Adrenal gland (tissue), 19 donors: ENCODE data around the gene DYNLL2. TPM values are rescaled to one million over a fixed set of nuclear protein-coding genes. Genes with fewer than 3 reads are reported as not detected.

Source experiments
- DNase-seq, 7 donors: peaks; one replicate each; pipeline ENCODE4 v3.0.0-alpha.2; 2019 to 2020
- H3K27ac ChIP-seq, 5 donors: fragments of 200-600 bp; sonication (generic) in 4 of 5; 1 replicate in 3 of 5; 2 replicates in 2 of 5; pipeline versions ENCODE4 v1.5.1 to v1.8.0; 2016 to 2020; ENCODE audit warnings: mild to moderate bottlenecking in 1 of 5
- H3K27me3 ChIP-seq: fragments of 200-600 bp; 2 replicates; pipeline ENCODE4 v1.8.0; 2021
- H3K36me3 ChIP-seq, 2 donors: fragments of 200-600 bp; replicated peaks in 1 of 2; 1 replicate in 1 of 2; 2 replicates in 1 of 2; pipeline versions ENCODE4 v1.5.1 to v1.8.0; 2018 to 2022
- H3K4me1 ChIP-seq, 2 donors: fragments of 200-600 bp; replicated peaks in 1 of 2; 1 replicate in 1 of 2; 2 replicates in 1 of 2; pipeline versions ENCODE4 v1.5.1 to v1.8.0; 2018 to 2021
- H3K4me3 ChIP-seq, 4 donors: fragments of 200-600 bp; sonication (generic) in 3 of 4; one replicate each; pipeline ENCODE4 v1.5.1; 2016 to 2018
- H3K9me3 ChIP-seq, 3 donors: fragments of 200-600 bp; sonication (generic) in 1 of 3; replicated peaks in 1 of 3; 1 replicate in 2 of 3; 2 replicates in 1 of 3; pipeline versions ENCODE4 v1.5.1 to v1.8.0; 2016 to 2021
- CTCF ChIP-seq, 6 experiments: fragments of 450-650 bp in 4 of 6; fragments of 200-600 bp in 2 of 6; sonication (generic) in 1 of 6; IDR thresholded peaks; 1 replicate in 5 of 6; 2 replicates in 1 of 6; pipeline versions ENCODE4 v1.5.1 to v1.8.0; 2016 to 2021; ENCODE audit warnings: antibody characterized with exemption in 6 of 6, mild to moderate bottlenecking in 2 of 6, moderate library complexity in 1 of 6
- POLR2A ChIP-seq, 2 donors: fragments of 450-650 bp; IDR thresholded peaks; one replicate each; pipeline ENCODE4 v1.6.1; 2017; ENCODE audit warnings: antibody characterized with exemption in 2 of 2, mild to moderate bottlenecking in 2 of 2, moderate library complexity in 1 of 2
- WGBS, 4 donors: extraction: QIAGEN DNeasy Blood & Tissue Kit in 2 of 4; methylation state at CpG; one replicate each; pipeline versions ENCODE4 v1.1.5 to v1.1.7; 2013 to 2017; 5-methylcytosine and 5-hydroxymethylcytosine counted together
- intact Hi-C, 2 donors: fragments of 100-400 bp; cut with DNase I; formaldehyde crosslinking; loops; one replicate each; pipeline versions ENCODE4 v1.14.1 to v1.15.0; 2022 to 2023
- long read RNA-seq, 10 donors: library from polyadenylated mRNA in 3 of 10; unstranded in 2 of 10; stranded (forward) in 1 of 10; transcript quantifications; one replicate each; pipeline ENCODE4 v2.0.0 and lab custom pipeline, GENCODE V29; 2021 to 2026
- polyA plus RNA-seq, 3 donors: library from polyadenylated mRNA; stranded (reverse); fragments of 200-250 nt in 2 of 3; fragments of 350-450 nt in 1 of 3; fragmentation: Illumina TruSeq in 1 of 3; extraction: RNeasy Lipid Tissue Mini Kit (QIAGEN cat#74804) in 1 of 3; gene quantifications; one replicate each; pipeline ENCODE4 v1.2.3, GENCODE V29; 2013 to 2014
- total RNA-seq, 9 donors: library from RNA; depleted of rRNA in 4 of 9; stranded (reverse); fragments of >200 nt in 4 of 9; fragments of 120-200 nt in 1 of 9; fragmentation: NEBNext Ultra II Directional in 1 of 9; extraction: Animal tissue kit (Norgen Biotek cat#: 25700) in 1 of 9; gene quantifications; one replicate each; pipeline versions ENCODE4 v1.1.0 to v1.2.4, GENCODE V29; 2013 to 2023
- donor health status: healthy with polysubstance abuse.
- donor health status: Bipolar disorder and iron deficiency.
- donor health status: DM: yes; HTN: yes; CAD: no.
- donor health status: DM: no; HTN: no; CAD: no.
- donor health status: DM: no; HTN: no; CAD: no.
- donor health status: DM: yes; HTN: yes; CAD: no.

The DYNLL2 gene
- total RNA-seq: 100 to 1,000 TPM in 1 of 9 donors, 10 to 100 TPM in 8; 18.5 to 207 (median 46.6) TPM
- polyA plus RNA-seq: 100 to 1,000 TPM in 1 of 3 donors, 10 to 100 TPM in 2; 19.8 to 194 (median 31.0) TPM
- long read RNA-seq, donor 1, full-length matches to known transcripts: 32 of 43 reads
- long read RNA-seq, donor 1, partial matches to known transcripts: 11 of 43 reads
- long read RNA-seq, donor 1, other reads (novel, unspliced or antisense): 0 of 43 reads
- long read RNA-seq, donor 2, full-length matches to known transcripts: 20 of 20 reads
- long read RNA-seq, donor 2, partial matches to known transcripts: 0 of 20 reads
- long read RNA-seq, donor 2, other reads (novel, unspliced or antisense): 0 of 20 reads
- long read RNA-seq, donor 3, full-length matches to known transcripts: 24 of 24 reads
- long read RNA-seq, donor 3, partial matches to known transcripts: 0 of 24 reads
- long read RNA-seq, donor 3, other reads (novel, unspliced or antisense): 0 of 24 reads
- long read RNA-seq, donor 4, partial matches to known transcripts: 1 of 7 reads
- long read RNA-seq, donor 4, other reads (novel, unspliced or antisense): 6 of 7 reads
- long read RNA-seq, donor 5, full-length matches to known transcripts: 2 of 23 reads
- long read RNA-seq, donor 5, partial matches to known transcripts: 1 of 23 reads
- long read RNA-seq, donor 5, other reads (novel, unspliced or antisense): 20 of 23 reads
- long read RNA-seq, donor 6, partial matches to known transcripts: 0 of 6 reads
- long read RNA-seq, donor 6, other reads (novel, unspliced or antisense): 6 of 6 reads
- long read RNA-seq, donor 7, full-length matches to known transcripts: 11 of 122 reads
- long read RNA-seq, donor 7, partial matches to known transcripts: 111 of 122 reads
- long read RNA-seq, donor 7, other reads (novel, unspliced or antisense): 0 of 122 reads
- long read RNA-seq, donor 8, full-length matches to known transcripts: 24 of 24 reads
- long read RNA-seq, donor 8, partial matches to known transcripts: 0 of 24 reads
- long read RNA-seq, donor 8, other reads (novel, unspliced or antisense): 0 of 24 reads
- long read RNA-seq, donor 9, full-length matches to known transcripts: 12 of 12 reads
- long read RNA-seq, donor 9, partial matches to known transcripts: 0 of 12 reads
- long read RNA-seq, donor 9, other reads (novel, unspliced or antisense): 0 of 12 reads
- long read RNA-seq, donor 10, full-length matches to known transcripts: 11 of 96 reads
- long read RNA-seq, donor 10, partial matches to known transcripts: 85 of 96 reads
- long read RNA-seq, donor 10, other reads (novel, unspliced or antisense): 0 of 96 reads

- intact Hi-C loops: loop anchor here in 1 of 2 donors (5.0 kb wide), 1 partner anchor 76 kb away; the partner anchor contains the start of gene SRSF1
- Histone ChIP-seq H3K4me3 (peak within 1 kb of the TSS; percentile 72 to 100 (median 86)), H3K27ac (peak within 1 kb of the TSS; percentile 88 to 99 (median 95)), H3K36me3 (peaks cover 0 to 16% of the 10 kb centered on the region in 2 donors), H3K9me3 (no peaks in the 10 kb centered on the region), H3K27me3 (no peaks in the 10 kb centered on the region), H3K4me1 (peaks cover 20 to 38% of the 10 kb centered on the region in 2 donors)
- 1 to 7% (median 2%) methylated on average over 3 to 45 of the region's 45 CpGs for whole genome bisulfite sequencing, 4 donors
- TF ChIP-seq POLR2A (IDR thresholded peaks at IDR 0.05) (no peak), CTCF (IDR thresholded peaks at IDR 0.05) (no peak)
- DNase-seq: peak; percentile 93 to 96 (median 95)
Measured at GRCh38 chr17:58082870-58083490, at the start of gene DYNLL2. Gene DYNLL2 (plus strand): TSS chr17:58083419. CDS start chr17:58087091, 3,672 bp downstream.

- WGBS, 4 donors: 82 to 95% (median 85%) methylated on average over 2 to 3 of the region's 3 CpGs
- Histone ChIP-seq H3K9me3 (no peaks in the 10 kb centered on the region), H3K36me3 (no peaks in the 10 kb centered on the region), H3K27ac (no peak overlapping the region), H3K4me3 (no peak overlapping the region), H3K4me1 (no peaks in the 10 kb centered on the region), H3K27me3 (peaks cover 6% of the 10 kb centered on the region)
- no peak for DNase-seq
- TF ChIP-seq POLR2A (IDR thresholded peaks at IDR 0.05): no peak
- no peak for TF ChIP-seq CTCF (IDR thresholded peaks at IDR 0.05)
- intact Hi-C loops: no loop called here
Measured at GRCh38 chr17:58039975-58040374, 43.2 kb upstream of the DYNLL2 start.

DNA sequence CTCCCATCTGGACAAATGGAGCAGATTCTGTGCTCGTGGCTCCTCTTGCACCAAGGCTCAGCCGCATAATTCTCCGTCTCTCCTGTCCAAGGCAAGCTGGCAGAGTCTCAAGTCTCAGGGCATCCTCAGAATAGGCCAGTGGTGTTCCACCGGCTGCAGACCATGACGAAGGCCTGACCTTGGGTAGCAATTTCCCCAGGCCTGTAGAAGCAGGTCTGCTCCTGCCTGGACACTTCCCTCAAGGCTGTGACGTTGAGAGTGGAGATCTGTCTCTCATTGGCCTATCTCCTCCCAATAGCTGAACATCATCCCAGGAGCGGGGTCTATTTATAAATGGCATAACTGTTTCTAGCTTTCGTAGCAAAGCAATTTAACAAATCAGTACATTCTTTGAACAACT lies 42.8 kb upstream of the DYNLL2 start:
- WGBS, 4 donors: 33 to 58% (median 51%) methylated on average over 6 to 8 of the region's 8 CpGs
- intact Hi-C loops: no loop called here
- no peak for TF ChIP-seq POLR2A (IDR thresholded peaks at IDR 0.05)
- Histone ChIP-seq H3K4me1 (no peaks in the 10 kb centered on the region), H3K4me3 (no peak overlapping the region), H3K9me3 (no peaks in the 10 kb centered on the region), H3K27ac (no peak overlapping the region), H3K27me3 (peaks cover 6% of the 10 kb centered on the region), H3K36me3 (no peaks in the 10 kb centered on the region)
- DNase-seq: peak in 5 of 7 donors; percentile 28 to 58 (median 42)

DNA sequence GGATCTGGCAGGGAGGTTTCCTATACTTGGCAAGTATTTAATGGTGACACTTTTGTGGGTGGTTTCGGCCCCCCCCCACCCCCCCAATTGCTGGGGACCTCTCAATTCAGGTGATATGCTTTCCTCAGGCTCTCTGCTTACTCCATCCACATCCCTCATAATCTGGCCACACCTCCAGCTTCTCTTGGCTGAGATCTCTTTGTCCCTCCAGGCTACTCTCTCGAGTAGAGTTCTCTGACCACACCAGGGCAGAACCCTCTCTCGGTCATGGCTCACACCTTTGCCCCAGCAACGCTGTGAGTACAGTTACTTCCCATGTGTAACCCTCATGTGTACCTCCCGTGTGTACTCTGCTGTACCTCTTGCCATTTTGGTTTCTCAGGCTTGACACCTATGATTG lies 42.1 kb upstream of the DYNLL2 start:
- Histone ChIP-seq H3K27ac (no peak overlapping the region), H3K27me3 (peaks cover 3% of the 10 kb centered on the region), H3K36me3 (no peaks in the 10 kb centered on the region), H3K9me3 (no peaks in the 10 kb centered on the region), H3K4me3 (no peak overlapping the region), H3K4me1 (no peaks in the 10 kb centered on the region)
- WGBS, 4 donors: 57 to 66% (median 63%) methylated on average over 4 to 5 of the region's 5 CpGs
- no peak for TF ChIP-seq CTCF (IDR thresholded peaks at IDR 0.05)
- TF ChIP-seq POLR2A (IDR thresholded peaks at IDR 0.05): no peak
- intact Hi-C loops: no loop called here
- DNase-seq: no peak
